Ovary (tissue), 9 donors: ENCODE measurements around the gene AP3S2. TPM values are rescaled to one million over a fixed set of nuclear protein-coding genes. Genes with fewer than 3 reads are reported as not detected.

Experiments
- DNase-seq, 5 donors: peaks; one replicate each; pipeline ENCODE4 v3.0.0-alpha.2; 2019 to 2020
- H3K27ac ChIP-seq, 2 donors: fragments of 200-600 bp; one replicate each; pipeline versions ENCODE4 v1.5.1 to v1.8.0; 2019 to 2022
- H3K27me3 ChIP-seq: fragments of 200-600 bp; one replicate; pipeline ENCODE4 v1.8.0; 2022
- H3K36me3 ChIP-seq: fragments of 200-600 bp; sonication (generic); one replicate; pipeline ENCODE4 v1.5.1; 2019
- H3K4me1 ChIP-seq: one replicate; pipeline ENCODE4 v1.8.1; 2013; ENCODE audit warnings: mild to moderate bottlenecking, moderate library complexity; ENCODE audit not compliant: insufficient read depth
- H3K4me3 ChIP-seq: fragments of 200-600 bp; sonication (generic); one replicate; pipeline ENCODE4 v1.5.1; 2017
- H3K9me3 ChIP-seq, 2 donors: fragments of 200-600 bp in 1 of 2; sonication (generic) in 1 of 2; one replicate each; pipeline versions ENCODE4 v1.5.1 to v1.8.1; 2013 to 2019; ENCODE audit warnings: mild to moderate bottlenecking in 1 of 2, moderate library complexity in 1 of 2
- CTCF ChIP-seq, 3 donors: fragments of 450-650 bp in 2 of 3; fragments of 200-600 bp in 1 of 3; IDR thresholded peaks; one replicate each; pipeline versions ENCODE4 v1.5.1 to v1.8.0; 2016 to 2022; ENCODE audit warnings: antibody characterized with exemption in 3 of 3, mild to moderate bottlenecking in 1 of 3
- EP300 ChIP-seq: sonication (generic); formaldehyde crosslinking; IDR thresholded peaks from one replicate; pipeline ENCODE4 v1.6.1; 2017; ENCODE audit warnings: antibody characterized with exemption
- POLR2A ChIP-seq: fragments of 450-650 bp; IDR thresholded peaks from one replicate; pipeline ENCODE4 v1.6.1; 2017; ENCODE audit warnings: antibody characterized with exemption, mild to moderate bottlenecking, moderate library complexity
- whole genome bisulfite sequencing, 3 donors: extraction: QIAGEN DNeasy Blood & Tissue Kit in 1 of 3; methylation state at CpG; one replicate each; pipeline versions ENCODE4 v1.1.5 to v1.1.7; 2013 to 2017; 5-methylcytosine and 5-hydroxymethylcytosine counted together
- intact Hi-C, 4 donors: fragments of 100-400 bp; cut with DNase I; formaldehyde crosslinking; loops; one replicate each; pipeline versions ENCODE4 v1.11.0 to v1.15.1; 2022 to 2023
- polyA plus RNA-seq, 2 donors: library from polyadenylated mRNA; stranded (reverse); fragments of 200-250 nt in 1 of 2; fragments of 350-450 nt in 1 of 2; fragmentation: Illumina TruSeq in 1 of 2; extraction: RNeasy Lipid Tissue Mini Kit (QIAGEN cat#74804) in 1 of 2; gene quantifications; one replicate each; pipeline ENCODE4 v1.2.3, GENCODE V29; 2013 to 2014
- total RNA-seq, 7 donors: library from RNA; depleted of rRNA in 2 of 7; stranded (reverse); fragments of >200 nt in 2 of 7; fragmentation: NEBNext Ultra II Directional in 3 of 7; extraction: Animal tissue kit (Norgen Biotek cat#: 25700) in 3 of 7; gene quantifications; one replicate each; pipeline versions ENCODE4 v1.1.0 to v1.2.4, GENCODE V29; 2016 to 2023
- donor health status: DM: no; HTN: no; CAD: no; lungs with moderate emphysema.
- donor health status: DM: no; HTN: no; CAD: no.
- donor health status: Bipolar disorder and iron deficiency.
- donor health status: DM: yes; HTN: yes; CAD: no.
- donor health status: DM: no; HTN: no; CAD: no.
- donor health status: DM: yes; HTN: yes; CAD: no.

The AP3S2 gene
- total and polyA plus RNA-seq, 9 donors, result 15.3 to 57.1 (median 30.7) TPM

DNA sequence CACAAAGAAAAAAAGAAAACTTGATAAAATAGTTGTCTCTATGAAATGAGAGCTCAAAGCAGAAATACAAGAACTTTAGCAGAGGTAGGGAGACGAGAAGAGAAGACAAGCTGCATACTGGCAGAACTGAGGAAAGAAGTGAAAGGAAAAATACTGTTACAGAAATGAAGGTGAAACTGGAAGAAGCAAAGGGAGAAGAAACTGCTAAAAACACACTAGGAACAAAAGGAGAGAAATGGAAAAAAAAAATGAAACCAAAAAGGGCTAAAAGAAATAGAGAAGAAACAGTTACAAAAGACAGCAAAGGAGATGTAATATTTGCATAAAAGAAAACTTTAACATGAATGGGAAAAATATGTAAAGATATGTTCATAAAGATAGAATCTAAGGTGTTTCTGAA lies 51.8 kb downstream of the AP3S2 start:
- intact Hi-C loops, result no loop called here
- H3K4me3 ChIP-seq, result no peak overlapping the region
- peaks cover 3% of the 10 kb centered on the region for H3K4me1 ChIP-seq
- H3K27ac ChIP-seq, result no peak overlapping the region
- no peaks in the 10 kb centered on the region for H3K36me3 ChIP-seq
- no peak for TF ChIP-seq POLR2A
- no peak for TF ChIP-seq EP300
- TF ChIP-seq CTCF (IDR thresholded peaks at IDR 0.05), result no peak
- 90 to 92% (median 92%) methylated on average over 1 of the region's 1 CpG for WGBS, 3 donors
- H3K27me3 ChIP-seq, result no peaks in the 10 kb centered on the region
- no peaks in the 10 kb centered on the region for H3K9me3 ChIP-seq
- DNase-seq, result no peak

DNA sequence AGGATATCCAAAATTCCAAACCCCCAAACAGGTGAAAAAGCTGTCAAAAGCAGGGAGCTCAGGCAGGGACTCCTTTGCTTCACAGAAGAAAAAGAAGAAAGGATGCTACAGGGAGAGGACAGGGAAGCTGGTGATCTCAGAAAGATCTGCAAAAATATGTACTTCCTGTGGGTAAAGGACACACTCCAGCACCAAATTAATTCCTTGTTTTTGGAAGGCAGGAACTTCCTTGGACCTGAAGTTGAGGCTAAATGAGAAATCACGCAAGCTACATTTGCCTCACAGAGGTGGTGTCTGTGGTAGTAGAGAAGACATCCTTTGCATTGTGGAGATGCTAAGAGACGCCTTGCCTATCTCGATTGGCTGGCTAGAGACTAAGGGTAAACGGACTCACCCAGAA lies 52.5 kb downstream of the AP3S2 start:
- no peaks in the 10 kb centered on the region for H3K27me3 ChIP-seq
- H3K9me3 ChIP-seq, result no peaks in the 10 kb centered on the region
- TF ChIP-seq EP300 (no peak), CTCF (IDR thresholded peaks at IDR 0.05) (no peak), POLR2A (no peak)
- H3K4me1 ChIP-seq, result peaks cover 3% of the 10 kb centered on the region
- 75 to 83% (median 81%) methylated on average over 4 of the region's 4 CpGs for WGBS, 3 donors
- H3K27ac ChIP-seq, result no peak overlapping the region
- no peaks in the 10 kb centered on the region for H3K36me3 ChIP-seq
- no peak overlapping the region for H3K4me3 ChIP-seq
- no peak for DNase-seq
- intact Hi-C loops, result no loop called here

- WGBS, 3 donors, result 85 to 91% (median 89%) methylated on average over 4 of the region's 4 CpGs
- Histone ChIP-seq H3K9me3 (no peaks in the 10 kb centered on the region), H3K36me3 (no peaks in the 10 kb centered on the region), H3K27ac (no peak overlapping the region), H3K4me1 (no peaks in the 10 kb centered on the region), H3K27me3 (no peaks in the 10 kb centered on the region), H3K4me3 (no peak overlapping the region)
- no peak for DNase-seq
- TF ChIP-seq CTCF (IDR thresholded peaks at IDR 0.05), result no peak
- TF ChIP-seq POLR2A, result no peak
- TF ChIP-seq EP300, result no peak
- intact Hi-C loops, result no loop called here
These were observed 54.5 kb downstream of the AP3S2 start for GRCh38 chr15:89839167-89839810.

DNA sequence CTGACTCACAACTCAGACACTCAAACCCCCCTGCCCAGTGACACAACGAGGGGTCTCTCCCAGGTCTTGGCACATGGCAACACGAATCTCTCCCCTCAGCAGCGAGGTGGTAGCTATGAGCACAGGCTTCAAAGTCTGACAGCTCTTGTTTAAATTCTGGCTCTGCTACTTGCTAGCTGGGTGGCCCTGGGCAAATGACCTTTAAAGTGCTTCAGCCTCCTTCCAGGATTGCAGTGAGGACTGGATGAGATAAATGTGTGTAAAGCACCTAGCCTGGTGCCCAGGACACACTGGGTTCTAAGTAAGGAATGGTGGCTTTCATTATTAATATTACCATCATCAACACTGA lies 56.0 kb downstream of the AP3S2 start:
- Histone ChIP-seq H3K27me3 (no peaks in the 10 kb centered on the region), H3K4me3 (no peak overlapping the region), H3K9me3 (no peaks in the 10 kb centered on the region), H3K4me1 (no peaks in the 10 kb centered on the region), H3K36me3 (no peaks in the 10 kb centered on the region), H3K27ac (no peak overlapping the region)
- DNase-seq, result no peak
- intact Hi-C loops, result no loop called here
- 61 to 82% (median 80%) methylated on average over 3 of the region's 3 CpGs for WGBS, 3 donors
- TF ChIP-seq EP300 (no peak), POLR2A (no peak), CTCF (IDR thresholded peaks at IDR 0.05) (no peak)
